Activated T-cell treated with anti-CD3 and anti-CD28 coated beads, Interleukin-2, amount 50 U/mL, for 1 hour (primary cell): Measurements from ENCODE around the gene RRAS2.
A peak's percentile ranks its signal among the peaks of the same experiment; 100 is the strongest.
"Not testable (repeated sequence)": the region's sequence is repeated elsewhere in the genome, so short reads cannot be mapped to it uniquely, and the experiment has no call there.

Experiments used
- DNase-seq: peaks from one replicate; pipeline ENCODE4 v3.0.0-alpha.2; 2020

Gene RRAS2

DNA sequence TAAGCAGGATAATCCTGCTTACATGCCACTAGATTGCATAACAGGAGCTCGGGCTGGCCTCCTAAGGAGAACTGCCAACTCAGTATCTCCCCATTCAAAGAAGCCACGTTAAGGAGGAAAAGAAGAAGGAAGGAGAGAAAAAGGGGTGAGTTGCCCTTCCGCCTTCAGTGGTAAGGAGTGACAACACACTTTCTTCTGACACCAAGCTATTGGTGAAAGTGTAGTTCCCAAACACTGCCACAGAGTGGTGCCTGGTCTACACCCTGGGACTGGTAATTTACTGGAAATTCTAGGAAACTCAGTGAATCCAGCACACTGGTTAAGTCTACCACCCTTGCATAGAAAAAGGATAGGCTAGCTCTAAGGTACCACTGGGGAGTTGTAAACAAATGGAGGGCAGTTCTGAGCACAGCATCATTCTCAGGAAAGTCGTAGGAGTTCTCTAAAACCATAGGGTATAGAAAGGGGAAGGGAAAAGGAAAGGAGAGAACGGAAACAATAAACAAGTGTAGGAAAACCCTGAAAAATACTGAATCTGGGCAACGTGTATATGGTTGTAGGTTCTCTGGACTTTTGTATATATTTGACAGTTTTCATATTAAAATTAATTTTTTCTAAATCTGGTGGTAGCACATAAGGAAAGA lies 58.2 kb downstream of the RRAS2 start:
- peak; percentile 37 for DNase-seq

DNA sequence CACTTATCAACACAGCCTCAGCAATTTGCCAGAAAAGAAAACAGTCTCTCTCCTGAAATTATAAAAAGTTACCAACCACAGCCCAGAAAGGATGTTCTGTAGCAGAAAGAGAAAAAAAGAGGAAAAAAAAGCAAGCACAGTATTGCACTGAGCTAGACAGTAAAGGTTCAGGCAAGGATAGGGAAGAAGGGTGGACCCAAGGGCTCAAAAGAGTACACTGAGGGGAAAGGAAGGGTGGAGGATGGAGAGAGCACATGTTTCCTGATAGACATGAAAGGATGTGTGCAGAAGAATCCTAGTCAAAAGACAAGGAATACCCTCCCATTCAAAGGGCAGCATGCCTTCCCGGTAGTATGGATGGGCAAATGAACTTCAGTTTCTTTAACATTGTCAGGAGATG lies 59.1 kb downstream of the RRAS2 start:
- DNase-seq = no peak

DNA sequence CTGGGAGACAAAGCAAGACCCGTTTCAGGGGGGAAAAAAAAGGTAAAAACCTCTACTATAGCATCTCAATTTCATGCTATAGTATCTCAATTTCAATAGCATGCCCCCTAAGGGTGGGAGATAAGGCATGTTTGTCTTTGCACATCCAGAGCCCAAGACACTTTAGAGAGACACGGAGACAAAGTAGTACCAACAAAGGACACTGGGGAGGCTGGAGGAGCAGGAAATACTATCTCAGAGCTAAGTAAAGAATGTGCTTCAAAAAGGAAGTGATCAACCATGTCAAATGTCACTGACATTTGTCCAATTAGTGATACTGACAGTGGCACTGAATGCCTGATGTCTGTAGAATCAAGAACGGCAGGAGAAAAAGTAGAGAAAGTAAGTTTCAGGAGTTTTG lies 68.6 kb downstream of the RRAS2 start:
- no peak for DNase-seq

DNA sequence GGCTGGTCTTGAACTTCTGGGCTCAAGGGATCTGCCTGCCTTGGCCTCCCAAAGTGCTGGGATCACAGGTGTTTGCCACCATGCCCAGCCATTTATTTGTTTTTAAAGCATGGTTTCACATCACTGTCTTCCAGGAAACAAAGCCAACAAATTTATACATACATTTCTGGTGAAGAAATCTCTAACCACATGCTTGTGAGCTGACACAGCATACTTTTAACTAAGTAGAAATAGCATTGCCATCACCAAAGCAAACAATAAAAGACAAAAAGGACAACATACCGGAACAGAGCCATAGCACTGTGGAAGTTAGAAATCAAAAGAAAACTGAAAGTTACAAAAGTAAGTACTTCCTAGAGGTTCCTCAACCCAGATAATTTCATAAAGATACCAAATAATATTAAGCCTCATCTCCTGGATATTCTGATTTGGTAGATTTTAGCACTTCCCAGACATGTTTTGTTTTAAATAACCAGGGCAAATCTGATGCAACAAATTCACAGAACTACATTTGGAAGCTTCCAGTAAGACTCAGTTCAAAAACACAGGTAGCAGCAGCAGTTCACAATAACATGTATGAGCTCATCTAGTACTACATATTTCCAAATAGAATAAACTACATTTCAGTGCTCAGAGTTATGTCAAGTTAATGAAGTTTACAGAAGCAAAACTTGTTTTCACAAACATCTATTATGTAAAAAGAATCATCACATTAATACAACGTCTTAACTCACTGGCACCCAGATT lies 70.6 kb downstream of the RRAS2 start:
- DNase-seq = no peak

DNA sequence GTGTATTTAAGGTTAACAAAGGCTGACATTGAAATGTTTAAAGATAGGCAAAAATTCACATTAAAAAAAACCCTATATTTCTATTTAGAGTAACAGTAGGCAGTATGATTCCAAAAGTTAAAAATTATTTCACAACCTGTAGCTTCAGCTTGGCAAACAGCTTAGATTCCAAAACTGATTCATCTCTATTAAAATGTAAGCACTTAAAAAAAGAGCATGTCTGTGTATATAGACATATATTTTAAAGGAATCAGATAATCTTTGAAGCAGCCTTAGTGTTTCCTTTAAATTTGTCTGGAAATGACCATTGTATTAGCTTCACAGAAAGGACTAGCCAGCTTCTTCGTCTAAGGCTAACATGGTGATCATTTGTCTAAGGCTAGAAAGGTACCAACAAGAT lies 80.1 kb downstream of the RRAS2 start:
- not testable (repeated sequence) for DNase-seq

DNA sequence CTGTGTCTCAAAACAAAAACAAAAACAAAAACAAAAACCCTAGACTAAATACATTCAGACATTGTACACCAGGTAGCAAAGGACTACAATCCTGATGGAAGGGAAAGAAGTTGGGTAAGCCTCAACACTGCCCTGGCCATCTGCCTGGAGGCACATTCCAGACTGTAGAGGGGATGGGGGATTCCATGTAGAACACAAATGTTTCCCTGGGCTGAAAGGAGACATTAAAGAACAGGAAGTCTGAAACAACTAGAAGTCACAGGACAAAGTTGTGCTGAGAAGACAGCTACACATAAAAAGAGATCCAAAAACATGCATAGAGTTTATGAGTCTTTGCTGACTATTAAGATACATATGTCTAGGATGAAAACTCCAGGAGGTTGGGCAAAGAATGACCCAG lies 83.9 kb downstream of the RRAS2 start:
- DNase-seq = no peak

DNA sequence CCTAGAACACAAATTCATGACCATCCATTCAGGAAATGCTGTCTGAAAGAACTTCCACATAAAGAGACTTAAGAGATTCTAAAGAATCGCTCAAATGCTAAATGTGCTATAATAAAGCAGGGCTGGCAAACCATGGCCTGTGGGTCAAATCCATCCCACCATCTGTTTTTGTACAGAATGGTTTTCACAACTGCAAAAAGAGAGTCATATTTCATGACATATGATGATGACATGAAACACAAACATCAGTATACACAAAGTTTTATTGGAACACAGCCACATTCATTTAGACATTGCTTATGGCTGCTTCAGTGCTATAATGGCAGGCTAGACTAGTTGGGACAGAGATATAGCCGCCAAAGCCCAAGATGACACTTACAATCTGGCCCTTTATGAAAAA lies 85.1 kb downstream of the RRAS2 start:
- no peak for DNase-seq

DNA sequence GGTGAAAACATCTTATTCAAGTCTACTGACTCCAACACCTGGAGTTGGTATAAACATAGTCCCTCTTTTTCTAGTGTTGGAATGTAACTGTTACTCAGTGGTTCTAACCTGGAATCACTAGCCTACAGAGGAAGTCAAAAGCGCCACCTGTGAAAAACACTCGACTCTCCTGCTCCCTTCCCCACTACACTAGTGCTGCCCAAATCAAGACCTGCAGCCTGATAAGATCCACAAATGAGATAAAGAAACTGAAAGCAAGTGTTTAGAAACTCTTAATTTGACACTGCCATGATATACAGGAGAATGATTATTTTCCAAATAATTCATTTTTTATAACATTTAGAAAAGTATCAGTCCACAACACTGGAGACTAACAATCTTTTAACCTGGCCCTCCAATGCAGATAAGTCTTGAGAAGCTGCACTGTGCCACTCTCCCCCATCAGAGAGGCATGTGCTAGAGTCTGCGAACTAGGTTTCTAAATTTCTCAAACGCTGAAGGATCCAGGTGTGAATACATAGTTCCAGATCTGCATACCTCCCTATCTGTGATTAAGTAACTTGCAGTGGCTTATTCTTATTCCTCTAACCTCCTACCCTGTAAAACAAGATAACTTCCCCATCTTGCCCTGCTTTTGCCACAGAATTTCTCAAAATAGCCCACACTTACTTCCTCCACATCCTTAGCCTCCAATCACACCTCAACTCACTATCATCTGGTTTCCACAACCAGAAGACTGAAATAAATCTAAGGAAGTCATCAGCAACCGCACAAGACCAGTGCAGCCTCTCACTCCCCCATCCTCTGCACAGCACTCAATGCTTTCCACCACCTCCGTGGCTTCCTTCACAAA lies 88.1 kb downstream of the RRAS2 start:
- DNase-seq = no peak

DNA sequence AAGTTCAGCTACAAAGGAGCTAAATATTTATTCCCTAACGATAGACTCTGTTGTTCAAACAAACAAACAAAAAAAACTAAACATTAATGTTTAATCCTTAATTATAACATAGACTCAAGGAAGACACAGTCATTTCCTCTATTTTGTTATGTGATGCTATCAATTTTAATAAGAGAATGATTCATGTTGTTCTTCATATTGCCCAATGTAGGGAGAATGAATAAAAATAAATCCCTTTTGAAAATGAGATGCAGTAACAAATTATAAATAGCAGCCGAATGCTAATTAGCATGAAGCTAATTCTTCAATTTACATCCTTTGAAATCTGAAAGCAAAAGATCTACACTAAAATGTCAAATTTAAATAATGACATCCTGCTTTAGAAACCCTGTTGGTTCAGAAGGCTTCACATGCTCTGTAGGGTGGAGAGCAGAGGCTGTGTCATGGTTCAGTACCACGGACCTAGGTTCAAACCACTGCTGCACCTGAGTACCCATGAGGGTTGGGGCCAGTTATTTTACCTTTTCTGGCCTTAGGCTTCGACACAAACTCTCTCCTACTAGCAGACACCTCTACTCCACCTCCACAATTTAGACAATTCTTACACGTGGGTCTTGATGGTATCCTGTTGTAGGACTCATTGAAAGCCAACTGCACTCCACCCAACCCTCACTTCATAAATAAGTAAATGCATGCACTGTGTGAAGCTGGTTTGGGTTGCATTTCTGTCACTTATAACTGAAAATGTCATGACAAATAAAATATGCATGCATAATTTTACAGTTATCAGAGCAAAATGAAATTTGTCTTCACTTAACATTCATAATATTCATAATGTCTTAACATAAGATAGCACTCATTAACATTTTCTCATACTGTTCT lies 89.0 kb downstream of the RRAS2 start:
- DNase-seq = no peak

DNA sequence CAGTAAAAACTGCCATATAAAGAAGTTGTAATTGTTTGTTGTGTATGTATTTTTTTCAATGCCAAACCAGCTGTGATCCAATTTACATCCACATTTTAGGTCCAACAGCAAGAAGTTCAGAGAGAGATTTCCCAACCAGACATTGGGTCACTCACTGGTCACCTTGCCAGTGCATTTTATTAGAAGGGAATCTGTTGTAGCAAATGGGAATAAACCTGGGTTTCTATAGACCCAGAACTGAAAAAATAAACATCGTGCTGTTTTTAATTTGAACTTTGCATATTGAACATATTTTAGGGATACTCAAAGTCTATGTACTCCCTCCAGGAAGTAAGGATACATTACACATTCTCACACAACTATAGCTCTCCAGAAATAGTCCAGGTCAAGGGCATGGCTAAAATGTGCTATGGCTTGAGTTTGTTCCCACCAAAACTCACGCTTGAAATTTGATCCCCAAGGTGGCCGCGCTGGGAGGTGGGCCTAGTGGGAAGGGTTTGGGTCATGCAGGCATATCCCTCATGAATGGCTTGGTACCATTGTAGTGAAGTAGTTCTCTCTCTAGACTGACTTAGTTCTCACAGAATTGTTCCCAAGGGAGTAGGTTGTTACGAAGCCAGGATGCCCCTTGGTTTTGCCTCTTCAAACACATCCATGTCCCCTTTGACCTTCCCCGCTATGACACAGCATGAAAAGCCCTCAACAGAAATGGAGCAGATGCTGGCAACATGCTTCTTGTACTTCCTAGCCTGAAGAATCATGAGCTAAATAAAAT lies 90.9 kb downstream of the RRAS2 start:
- DNase-seq = no peak

DNA sequence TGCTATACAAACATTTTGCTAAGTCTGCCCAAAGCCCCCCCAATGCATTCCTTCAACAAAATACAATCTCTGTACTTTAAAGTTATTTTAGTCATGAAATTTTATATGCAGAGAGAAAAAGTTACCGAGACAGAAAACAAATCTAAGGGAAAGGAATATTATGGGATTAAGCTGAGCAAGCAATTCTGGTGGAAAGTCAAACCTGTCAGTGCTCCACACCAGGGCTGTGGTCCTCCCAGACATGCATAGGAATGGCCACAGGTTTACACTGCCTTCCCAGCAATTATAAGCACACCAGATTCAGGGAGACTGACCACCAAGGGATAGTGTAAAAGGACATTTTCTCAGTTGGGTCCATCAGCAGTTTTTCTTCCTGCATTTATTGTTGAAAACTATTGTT lies 92.4 kb downstream of the RRAS2 start:
- DNase-seq = no peak

DNA sequence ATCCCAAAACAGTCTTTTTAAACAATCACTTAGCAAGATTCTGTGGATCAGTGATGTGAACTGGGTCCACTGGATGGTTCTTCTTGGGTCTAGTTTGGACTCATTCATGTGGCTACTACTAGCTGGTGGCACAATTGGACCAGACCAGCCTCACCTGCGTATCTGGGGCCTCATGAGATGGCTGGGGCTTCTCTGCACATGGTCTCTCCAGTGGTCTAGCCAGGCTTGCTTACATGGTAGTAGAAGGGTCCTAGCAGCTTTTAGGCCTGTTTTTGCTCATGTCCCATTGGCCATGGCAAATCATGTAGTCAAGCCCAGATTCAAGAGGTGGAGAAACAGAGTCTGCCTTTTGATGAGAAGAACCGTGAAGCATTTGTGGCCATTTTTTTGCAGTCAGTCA lies 94.0 kb downstream of the RRAS2 start:
- no peak for DNase-seq

DNA sequence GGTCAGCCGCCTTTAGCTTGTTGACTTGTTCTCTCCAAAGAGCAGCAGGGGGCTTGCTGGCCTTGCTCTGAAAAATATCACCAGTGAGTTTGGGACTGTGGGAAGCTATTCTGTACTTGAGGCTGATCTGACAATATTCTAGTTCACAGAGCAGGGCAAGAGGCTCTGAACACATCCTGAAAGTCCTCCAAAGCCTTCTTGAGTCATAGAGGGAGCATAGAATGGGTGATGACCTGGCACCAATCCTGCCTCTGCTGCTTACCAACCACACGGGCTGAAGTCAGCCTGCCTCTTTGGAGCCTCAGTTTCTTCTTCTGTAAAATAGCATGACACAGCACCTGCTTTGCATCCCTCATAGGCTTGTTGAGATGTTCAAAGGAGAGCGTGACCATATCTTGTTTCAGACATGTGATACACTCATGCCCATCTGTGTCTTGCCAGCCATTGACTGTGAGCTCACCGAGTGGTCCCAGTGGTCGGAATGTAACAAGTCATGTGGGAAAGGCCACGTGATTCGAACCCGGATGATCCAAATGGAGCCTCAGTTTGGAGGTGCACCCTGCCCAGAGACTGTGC lies 96.6 kb downstream of the RRAS2 start:
- DNase-seq = no peak

DNA sequence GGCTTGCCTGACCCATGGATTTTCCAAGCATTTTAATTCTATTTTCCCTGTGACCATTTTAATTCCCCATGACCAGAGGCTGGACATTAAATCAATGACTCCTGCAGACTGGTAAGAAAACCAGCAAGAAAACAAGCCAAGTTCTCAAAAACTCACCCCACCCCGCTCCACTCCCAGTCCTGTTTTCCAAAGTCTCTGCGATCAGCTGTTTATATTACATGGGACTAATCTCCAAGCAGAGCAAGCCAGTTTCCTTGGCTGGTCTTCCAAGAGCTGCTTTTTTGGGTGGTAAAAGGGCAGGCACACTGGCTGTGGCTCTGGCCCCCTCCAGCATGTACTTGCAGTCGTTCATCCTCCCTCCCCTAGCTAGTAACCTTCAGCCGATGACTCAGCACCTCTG lies 97.9 kb downstream of the RRAS2 start:
- DNase-seq = no peak

DNA sequence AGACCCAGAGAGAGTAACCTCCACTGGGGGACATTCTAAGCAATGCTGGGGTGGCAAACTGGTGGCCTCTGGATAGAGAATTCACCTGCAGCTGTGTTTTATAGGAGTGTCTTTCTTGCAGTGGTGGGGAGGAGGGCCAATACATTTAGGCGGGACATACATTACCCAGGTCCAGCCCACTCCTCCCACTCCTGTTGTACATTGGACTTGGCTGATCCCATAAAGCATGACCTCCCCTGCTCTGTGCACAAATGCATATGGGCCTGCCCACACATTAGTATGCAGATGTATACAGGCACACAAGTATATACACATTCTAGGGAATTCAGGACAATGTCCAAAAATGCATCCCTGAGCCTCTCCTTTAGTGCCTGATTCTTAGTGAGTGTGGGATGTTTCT lies 99.1 kb downstream of the RRAS2 start:
- no peak for DNase-seq

DNA sequence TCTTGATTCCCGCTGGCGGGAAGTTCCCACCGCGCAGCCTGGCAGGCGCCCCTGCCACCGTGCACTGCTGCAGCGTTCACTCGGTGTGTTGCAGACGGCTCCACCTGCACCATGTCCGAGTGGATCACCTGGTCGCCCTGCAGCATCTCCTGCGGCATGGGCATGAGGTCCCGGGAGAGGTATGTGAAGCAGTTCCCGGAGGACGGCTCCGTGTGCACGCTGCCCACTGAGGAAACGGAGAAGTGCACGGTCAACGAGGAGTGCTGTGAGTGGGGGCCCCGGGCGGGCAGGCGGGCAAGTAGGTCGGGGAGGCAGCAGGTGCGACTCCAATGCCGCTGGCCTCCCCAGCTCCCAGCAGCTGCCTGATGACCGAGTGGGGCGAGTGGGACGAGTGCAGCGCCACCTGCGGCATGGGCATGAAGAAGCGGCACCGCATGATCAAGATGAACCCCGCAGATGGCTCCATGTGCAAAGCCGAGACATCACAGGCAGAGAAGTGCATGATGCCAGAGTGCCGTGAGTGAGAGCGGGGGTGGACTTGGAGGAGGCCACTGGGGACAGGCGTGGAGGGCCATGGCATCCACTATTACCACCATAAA lies 99.7 kb downstream of the RRAS2 start:
- no peak for DNase-seq

DNA sequence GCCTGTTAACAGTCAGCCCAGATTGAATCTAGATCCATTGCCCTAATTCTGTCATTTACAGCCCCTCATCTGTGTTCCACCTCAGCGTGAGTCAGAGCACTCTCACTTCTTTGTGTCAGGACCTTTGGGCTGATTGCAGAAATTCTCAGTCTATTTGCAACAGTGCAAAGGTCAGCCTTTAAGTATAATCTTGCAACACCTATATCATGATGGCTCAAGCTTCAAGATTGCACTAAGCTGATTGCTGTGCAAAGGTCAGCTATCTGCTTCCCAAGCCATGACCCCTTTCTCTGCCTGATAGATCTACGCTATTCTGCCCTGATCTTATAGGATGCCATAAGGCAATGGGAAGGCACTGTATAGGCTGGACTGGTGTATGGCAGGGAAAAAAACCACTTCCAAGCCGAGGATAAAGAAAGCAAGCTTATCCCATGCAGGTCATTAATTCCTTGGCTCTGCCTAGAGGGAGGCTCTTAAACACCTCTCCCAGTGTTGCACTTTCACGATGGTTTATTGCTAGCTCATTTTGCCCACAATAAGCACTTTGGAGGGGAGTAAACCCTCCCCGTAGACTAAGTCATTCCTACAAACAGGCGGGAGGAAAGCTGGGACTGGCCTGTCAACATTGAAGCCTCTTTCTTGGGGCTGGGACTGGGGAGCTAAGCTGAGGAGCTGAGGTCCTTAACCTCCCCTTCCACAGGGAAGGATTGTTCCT lies 100.6 kb downstream of the RRAS2 start:
- no peak for DNase-seq

DNA sequence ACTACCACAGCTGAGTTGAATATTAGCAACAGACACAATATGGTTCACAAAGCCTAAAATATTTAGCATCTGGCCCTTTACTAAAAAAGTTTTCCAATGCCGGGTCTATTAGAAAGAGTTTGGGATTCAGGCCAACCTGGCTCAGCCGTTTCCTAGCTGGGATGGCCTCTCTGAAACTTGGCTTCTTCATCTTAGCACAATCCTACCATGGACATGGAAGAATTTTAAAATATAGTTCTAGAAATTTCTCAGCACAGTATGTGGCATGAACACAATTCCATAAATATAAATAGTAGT lies 103.8 kb downstream of the RRAS2 start:
- DNase-seq = no peak

DNA sequence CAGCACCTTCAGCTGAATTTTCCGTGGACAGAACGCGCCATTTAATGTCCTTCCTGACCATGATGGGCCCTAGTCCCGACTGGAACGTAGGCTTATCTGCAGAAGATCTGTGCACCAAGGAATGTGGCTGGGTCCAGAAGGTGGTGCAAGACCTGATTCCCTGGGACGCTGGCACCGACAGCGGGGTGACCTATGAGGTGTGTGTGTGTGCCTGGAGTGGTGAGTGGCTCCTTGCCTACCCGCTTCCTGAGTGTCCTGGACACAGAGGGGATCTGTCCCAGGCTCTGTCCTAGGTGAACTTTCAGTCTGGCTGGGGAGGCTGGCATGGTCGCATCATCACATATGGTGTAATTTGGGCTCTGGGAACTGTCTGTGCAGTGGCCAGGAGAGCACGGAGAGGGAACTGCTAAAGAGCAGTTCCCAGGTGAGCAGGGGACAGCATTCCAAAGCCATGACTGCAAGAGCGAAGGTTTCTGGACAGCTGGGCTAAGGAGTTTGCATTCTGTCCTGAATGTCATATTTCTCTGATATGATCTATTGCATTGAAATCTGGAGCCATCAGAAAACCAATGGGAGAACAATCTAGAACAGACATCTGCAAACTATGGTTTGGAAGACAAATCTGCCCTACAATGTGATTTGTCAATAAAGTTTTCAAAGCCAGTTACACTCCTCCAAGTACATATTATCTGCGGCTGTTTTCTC lies 104.3 kb downstream of the RRAS2 start:
- no peak for DNase-seq

DNA sequence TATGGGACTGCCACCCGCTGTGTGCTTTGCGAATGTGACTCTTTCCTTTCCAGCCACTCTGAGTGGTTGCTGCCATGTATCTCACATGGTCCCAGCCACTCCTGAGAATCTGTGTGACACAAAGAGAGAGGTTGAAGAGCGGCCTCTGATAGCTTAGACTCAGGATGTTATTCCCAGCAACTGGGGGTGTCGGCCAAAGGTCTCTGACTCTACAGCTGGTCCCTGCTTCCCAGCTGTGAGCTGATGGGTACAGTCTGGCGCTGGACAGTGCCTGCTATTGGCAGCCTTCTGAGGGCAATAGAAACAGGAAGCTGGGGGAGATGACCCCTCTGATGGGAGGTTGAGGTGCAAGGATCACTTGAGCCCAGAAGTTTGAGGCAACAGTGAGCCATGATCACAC lies 105.1 kb downstream of the RRAS2 start:
- no peak for DNase-seq
